LNCAP (cell line): Measurements from ENCODE around the gene ZBTB40.

ENCODE experiments used
- TF ChIP-seq, protein P1 (sequence below): fragments of 450-650 bp; IDR thresholded peaks from 2 replicates; pipeline ENCODE4 v1.5.1; 2017; ENCODE audit warnings: mild to moderate bottlenecking

The ZBTB40 gene

DNA sequence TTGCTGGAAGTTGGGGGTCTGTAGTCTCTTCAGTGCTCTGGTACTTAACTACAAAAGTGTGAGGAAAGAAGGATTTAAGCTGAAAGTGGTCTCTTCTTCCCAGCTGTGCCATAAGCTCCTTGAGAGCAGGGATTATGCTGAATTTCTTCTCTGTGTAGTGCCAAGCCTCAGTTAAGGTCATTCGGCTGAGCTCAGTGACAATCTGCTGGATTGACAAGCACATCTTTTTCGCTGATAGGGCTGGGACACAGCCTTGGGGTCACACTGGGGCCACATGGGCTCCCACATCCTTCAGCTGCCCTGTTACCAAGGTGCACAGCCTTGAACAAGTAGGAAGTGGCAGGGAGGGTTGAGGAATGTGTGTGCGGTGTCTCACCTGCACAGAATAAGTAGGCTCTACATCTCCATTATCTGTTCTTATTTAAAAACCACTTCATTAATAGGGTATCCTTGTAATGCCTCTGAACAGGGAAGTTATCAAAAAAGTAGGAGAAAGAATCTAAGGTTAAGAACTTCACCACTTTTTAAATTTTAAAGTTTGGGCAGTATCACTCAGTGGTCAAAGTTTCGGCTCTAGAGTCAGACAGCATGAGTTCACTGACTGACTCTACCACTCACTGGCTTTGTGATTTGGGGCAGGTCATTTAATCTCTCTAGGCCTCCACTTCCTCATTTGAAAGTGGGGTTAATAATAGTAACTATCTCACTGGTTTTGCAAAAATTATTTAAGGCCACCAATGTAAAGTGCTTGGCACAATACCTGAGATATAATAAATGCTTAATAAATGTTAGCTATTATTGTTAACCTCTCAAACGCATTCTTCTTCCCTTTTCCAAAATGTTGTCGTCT, 10.3 kb downstream of the ZBTB40 start:
- TF ChIP-seq, protein P1, sequence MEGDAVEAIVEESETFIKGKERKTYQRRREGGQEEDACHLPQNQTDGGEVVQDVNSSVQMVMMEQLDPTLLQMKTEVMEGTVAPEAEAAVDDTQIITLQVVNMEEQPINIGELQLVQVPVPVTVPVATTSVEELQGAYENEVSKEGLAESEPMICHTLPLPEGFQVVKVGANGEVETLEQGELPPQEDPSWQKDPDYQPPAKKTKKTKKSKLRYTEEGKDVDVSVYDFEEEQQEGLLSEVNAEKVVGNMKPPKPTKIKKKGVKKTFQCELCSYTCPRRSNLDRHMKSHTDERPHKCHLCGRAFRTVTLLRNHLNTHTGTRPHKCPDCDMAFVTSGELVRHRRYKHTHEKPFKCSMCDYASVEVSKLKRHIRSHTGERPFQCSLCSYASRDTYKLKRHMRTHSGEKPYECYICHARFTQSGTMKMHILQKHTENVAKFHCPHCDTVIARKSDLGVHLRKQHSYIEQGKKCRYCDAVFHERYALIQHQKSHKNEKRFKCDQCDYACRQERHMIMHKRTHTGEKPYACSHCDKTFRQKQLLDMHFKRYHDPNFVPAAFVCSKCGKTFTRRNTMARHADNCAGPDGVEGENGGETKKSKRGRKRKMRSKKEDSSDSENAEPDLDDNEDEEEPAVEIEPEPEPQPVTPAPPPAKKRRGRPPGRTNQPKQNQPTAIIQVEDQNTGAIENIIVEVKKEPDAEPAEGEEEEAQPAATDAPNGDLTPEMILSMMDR, result no peak

DNA sequence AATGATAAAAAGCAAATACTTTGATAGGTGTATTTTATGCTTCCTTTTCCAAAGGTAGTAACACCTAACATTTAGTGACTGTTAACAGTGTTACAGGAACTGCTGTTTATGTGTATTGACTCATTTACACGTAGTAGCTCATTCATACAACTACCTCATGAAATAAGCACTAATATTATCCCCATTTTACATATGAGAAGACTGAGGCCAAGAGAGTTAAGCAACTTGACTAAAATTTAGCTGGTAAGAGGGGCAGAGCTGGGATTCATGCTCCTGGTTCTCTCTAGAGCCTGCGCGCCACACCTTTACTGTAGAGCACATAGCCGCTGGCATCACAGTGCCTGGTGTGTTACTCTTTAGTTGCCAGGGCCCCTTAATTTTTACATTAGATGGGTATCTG, 11.3 kb downstream of the ZBTB40 start:
- TF ChIP-seq, protein P1, result no peak

DNA sequence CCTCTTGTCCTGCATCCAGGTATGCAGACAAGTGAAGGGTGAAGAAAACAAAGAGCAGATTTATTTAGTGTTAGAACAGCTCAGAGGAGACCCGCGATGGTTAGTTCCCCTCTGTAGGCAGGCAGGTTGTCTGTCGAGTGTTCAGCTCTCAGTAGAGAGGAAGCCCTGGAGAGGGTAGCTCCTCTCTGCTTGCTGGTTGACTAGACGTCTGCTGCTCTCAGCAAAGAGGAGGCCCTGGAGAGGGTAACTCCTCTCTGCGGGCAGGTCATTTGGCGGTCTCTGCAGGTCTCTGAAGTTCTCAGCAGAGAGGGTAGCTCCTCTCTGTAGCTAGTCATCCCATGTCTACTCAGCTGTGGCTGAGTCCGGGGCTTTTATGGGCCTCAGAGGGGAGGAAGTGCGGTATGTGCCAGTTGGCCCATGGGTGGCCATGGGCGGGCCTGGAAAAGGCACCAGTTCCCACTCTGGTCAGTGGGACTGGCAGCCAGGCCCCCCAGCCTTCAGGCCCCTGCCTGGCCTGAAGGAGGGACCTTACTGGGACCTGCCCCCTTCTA, 13.4 kb downstream of the ZBTB40 start:
- TF ChIP-seq, protein P1, result no peak

DNA sequence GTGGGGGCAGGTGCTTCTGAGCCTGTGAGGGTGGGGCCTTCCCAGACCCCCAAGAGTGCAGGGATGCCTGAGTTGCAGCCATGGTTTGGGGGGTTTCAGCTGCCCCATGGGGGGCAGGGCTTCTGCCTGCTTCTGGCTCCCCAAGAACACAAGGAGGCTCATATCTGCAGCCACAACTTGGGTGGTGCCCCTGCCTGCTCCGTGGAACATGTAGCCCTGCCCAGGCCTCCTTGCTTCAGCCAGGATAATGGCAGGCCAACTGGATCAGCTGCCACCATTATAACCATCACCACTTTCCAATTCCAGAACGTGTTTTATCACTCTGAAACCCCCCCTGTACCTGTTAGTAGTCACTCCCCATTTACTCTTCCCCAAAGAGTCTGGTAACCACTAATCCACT, 14.0 kb downstream of the ZBTB40 start:
- TF ChIP-seq, protein P1, result no peak

DNA sequence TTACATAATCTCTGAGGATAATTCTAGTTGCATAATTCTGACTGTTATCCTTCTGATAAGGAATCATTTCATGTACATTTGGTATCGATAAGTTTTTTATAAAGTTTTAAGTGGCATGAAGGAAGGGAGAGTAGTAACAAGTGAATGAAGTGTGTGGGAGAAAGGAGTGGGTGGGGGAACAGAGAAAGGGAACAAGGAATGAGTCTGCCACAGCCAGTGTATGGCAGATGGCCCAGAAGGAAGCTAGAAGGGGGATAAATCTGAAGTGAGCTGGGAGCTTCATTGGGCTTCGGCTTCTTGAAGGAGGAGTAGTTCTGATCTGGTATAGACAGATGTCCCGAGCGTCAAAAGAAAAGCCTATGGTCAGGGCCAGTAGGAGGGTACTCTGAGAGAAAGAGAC, 18.6 kb downstream of the ZBTB40 start:
- TF ChIP-seq, protein P1, result no peak

DNA sequence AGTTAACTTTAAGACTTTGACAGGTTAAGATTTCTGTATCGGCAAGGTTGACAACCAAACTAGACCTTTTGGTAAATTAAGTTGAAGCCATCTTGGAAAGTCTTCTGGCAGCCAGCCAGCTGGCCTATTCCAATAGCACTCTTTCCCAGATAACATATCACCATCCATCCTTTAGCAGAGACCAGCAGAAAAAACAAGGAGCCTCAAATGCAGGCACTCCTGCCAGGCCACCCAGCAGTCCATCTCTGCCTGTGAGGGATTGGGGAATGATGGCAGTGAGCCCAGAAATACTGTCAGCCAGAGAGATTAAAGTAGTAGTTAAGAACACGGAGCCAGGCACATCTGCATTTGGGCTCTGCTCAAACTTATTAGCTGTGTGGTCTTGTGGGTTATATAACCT, 19.4 kb downstream of the ZBTB40 start:
- TF ChIP-seq, protein P1, result no peak

DNA sequence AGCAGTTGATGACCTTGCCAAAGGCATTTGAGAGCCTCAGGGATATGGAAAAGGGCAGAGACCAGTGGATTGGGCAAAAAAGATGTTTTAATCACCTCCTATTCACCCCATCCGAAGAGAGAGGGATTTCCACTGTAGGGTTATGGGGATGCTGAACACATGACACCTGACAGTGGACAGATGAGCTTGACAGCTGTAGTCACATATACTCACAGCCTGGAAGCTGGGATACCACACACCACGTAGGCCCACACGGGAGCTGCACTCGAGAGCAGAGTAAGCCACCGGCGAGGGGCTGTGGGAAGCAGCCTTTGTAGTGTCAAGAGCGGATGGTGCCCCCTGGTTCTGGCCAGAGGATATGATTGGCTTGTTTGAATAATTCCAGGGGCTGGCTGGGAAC, 20.0 kb downstream of the ZBTB40 start:
- TF ChIP-seq, protein P1, result no peak
